ENCODE measurements around the gene USB1.

DNA sequence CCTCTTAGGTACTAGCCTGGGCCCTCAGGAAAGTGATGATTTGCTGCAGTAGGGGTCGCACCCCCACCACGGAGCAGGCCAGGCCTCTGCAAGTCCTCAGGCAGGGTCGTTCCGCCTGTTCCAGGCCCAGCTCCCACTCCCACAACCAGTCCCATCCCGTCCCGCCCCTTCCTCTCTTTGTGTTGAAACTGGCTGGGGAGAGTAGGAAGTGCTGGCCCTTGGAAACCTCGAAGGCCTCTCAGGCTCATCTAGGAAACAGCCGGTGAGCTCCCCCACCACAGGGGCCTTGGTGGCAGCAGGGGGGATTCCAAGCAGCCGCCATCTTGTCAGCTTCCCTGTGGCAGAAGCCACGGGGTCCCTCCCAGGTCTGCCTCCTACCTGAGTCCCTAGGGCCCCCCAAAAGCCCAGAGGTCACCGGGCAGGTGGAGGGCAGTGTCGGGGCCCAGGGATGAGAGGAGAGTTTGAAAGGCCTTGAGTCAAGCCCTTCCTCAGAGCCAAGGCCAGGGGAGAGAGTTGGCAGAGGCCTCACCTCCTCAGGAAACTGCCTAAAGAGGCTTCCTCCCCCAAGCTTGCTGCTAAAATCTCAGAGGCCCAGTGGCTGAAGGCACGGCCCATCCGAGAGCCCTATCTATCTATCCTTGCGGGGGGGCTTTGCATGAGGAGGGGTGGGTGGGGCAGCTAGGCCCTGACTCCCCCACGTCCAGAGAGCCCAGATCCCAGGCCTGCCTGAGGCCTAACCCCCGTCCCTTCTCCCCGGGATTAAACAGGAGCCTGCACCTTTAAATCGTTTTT is 46.5 kb downstream of the USB1 start:
- no peak for TF ChIP-seq EZH2 (IDR thresholded peaks at IDR 0.05; ENCODE audit: low read length, missing control alignments)
- TF ChIP-seq CTCF (conservative IDR thresholded peaks at IDR 0.05 in 1 of 2, IDR thresholded peaks at IDR 0.05 in 1 of 2; ENCODE audit: low read depth in 1 of 2, low read length in 2 of 2): no peak
